ENCODE results near the gene PMAIP1. TPM values are rescaled to one million over a fixed set of nuclear protein-coding genes. Genes with fewer than 3 reads are reported as not detected.

PMAIP1 gene
- polyA plus RNA-seq, 1 donor (not counting 4 experiments of a cell fraction or from before 2014, with no cell fraction given) = 49.1 TPM

DNA sequence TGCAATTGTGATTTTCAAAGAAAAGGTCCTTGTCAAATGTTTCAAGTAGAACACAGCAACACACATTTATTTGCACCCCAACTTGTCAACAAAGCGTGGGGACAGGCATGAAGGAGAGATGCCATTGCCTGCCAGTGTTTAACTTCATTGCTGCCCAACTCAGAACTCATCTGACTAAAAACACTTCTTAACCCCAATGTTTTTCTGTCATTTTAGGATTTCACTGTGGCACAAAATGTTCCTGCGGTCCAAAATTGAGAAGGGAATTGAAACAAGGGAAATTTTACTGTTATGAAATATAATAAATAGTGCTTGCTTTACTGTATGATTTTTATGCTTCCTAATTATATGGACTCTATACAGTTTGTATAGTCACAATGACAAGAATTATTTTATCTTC lies 45.7 kb downstream of the PMAIP1 start:
- FAIRE-seq (no peak), DNase-seq (ENCODE audit: low read depth, low spot score) (no peak)
- Histone ChIP-seq H3K9me3 (ENCODE audit: control insufficient read depth, low read depth, low read length) (no peaks in the 10 kb centered on the region), H3K27me3 (ENCODE audit: control insufficient read depth, extremely low read depth, insufficient read depth, low read length) (no peaks in the 10 kb centered on the region), H3K4me2 (ENCODE audit: control insufficient read depth, extremely low read depth, insufficient read depth, low read depth, low read length) (no peak overlapping the region), H3K4me3 (ENCODE audit: control insufficient read depth in 2 of 3, extremely low read depth in 1 of 3, insufficient read depth in 2 of 3, low read depth in 1 of 3, low read length in 3 of 3) (no peak overlapping the region), H2AFZ (ENCODE audit: control insufficient read depth, low read length) (no peak overlapping the region), H3K79me2 (ENCODE audit: control insufficient read depth, insufficient read depth, low read length) (no peaks in the 10 kb centered on the region), H3K4me1 (ENCODE audit: control insufficient read depth, extremely low read depth, insufficient read depth, low read length) (peaks cover 3% of the 10 kb centered on the region), H3K27ac (ENCODE audit: control insufficient read depth, insufficient read depth, low read length) (no peak overlapping the region), H3K36me3 (ENCODE audit: control insufficient read depth in 2 of 2, extremely low read depth in 1 of 2, insufficient read depth in 2 of 2, low read length in 2 of 2) (no peaks in the 10 kb centered on the region), H3K9ac (ENCODE audit: control insufficient read depth, extremely low read depth, insufficient read depth, low read length) (no peak overlapping the region), H4K20me1 (ENCODE audit: control insufficient read depth, extremely low read depth, insufficient read depth, low read length) (no peaks in the 10 kb centered on the region), H3K9me1 (ENCODE audit: control insufficient read depth, extremely low read depth, insufficient read depth, low read length) (no peaks in the 10 kb centered on the region)
- no peak for TF ChIP-seq EZH2 (IDR thresholded peaks at IDR 0.05; ENCODE audit: low read length)
- TF ChIP-seq, protein P1, sequence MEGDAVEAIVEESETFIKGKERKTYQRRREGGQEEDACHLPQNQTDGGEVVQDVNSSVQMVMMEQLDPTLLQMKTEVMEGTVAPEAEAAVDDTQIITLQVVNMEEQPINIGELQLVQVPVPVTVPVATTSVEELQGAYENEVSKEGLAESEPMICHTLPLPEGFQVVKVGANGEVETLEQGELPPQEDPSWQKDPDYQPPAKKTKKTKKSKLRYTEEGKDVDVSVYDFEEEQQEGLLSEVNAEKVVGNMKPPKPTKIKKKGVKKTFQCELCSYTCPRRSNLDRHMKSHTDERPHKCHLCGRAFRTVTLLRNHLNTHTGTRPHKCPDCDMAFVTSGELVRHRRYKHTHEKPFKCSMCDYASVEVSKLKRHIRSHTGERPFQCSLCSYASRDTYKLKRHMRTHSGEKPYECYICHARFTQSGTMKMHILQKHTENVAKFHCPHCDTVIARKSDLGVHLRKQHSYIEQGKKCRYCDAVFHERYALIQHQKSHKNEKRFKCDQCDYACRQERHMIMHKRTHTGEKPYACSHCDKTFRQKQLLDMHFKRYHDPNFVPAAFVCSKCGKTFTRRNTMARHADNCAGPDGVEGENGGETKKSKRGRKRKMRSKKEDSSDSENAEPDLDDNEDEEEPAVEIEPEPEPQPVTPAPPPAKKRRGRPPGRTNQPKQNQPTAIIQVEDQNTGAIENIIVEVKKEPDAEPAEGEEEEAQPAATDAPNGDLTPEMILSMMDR (optimal IDR thresholded peaks at IDR 0.05 in 1 of 3, IDR thresholded peaks at IDR 0.05 in 1 of 3, conservative IDR thresholded peaks at IDR 0.05 in 1 of 3; ENCODE audit: extremely low read depth in 1 of 3, insufficient read depth in 2 of 3, low read length in 3 of 3) = no peak
- dilution Hi-C loops (cut with MboI; ENCODE audit: extremely low pct_ligation_motif_present, low sequenced_read_pairs) = no loop called here

DNA sequence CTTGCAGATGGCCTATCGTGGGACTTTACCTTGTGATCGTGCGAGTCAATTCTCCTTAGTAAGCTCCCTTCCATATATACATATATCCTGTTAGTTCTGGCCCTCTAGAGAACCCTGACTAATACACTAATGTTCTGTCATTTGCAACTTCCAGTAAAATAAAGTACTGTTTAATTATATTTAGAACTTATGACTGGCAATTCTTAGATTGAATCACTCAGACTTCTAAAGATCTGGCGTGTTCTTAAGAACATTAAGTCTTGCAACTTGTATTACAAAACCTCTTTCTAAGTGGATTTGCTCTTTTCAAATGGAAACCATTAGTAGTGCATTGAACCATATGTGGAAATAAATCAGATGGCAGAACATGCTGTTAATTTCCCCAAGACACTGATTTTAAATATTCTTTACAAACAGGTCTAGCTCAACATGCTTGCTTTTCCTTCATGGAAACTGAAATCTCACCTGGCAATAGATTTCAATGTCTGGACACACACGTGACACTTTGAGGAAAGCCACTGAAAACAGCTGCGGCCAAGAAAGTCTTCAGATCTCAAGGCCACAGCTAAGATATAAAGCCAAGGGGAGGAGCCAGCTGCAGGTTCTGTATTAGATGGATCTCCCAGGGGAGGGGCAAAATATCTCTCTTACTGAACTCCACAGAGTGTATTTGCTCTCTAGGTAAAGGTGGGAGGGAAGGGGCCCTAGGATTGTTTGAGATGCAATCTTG lies 50.6 kb downstream of the PMAIP1 start:
- Histone ChIP-seq H3K9ac (ENCODE audit: control insufficient read depth, extremely low read depth, insufficient read depth, low read length) (no peak overlapping the region), H3K9me1 (ENCODE audit: control insufficient read depth, extremely low read depth, insufficient read depth, low read length) (no peaks in the 10 kb centered on the region), H3K27ac (ENCODE audit: control insufficient read depth, insufficient read depth, low read length) (no peak overlapping the region), H2AFZ (ENCODE audit: control insufficient read depth, low read length) (no peak overlapping the region), H3K9me3 (ENCODE audit: control insufficient read depth, low read depth, low read length) (no peaks in the 10 kb centered on the region), H3K27me3 (ENCODE audit: control insufficient read depth, extremely low read depth, insufficient read depth, low read length) (no peaks in the 10 kb centered on the region), H3K36me3 (ENCODE audit: control insufficient read depth in 2 of 2, extremely low read depth in 1 of 2, insufficient read depth in 2 of 2, low read length in 2 of 2) (no peaks in the 10 kb centered on the region), H3K4me1 (ENCODE audit: control insufficient read depth, extremely low read depth, insufficient read depth, low read length) (peaks cover 48% of the 10 kb centered on the region), H3K4me3 (ENCODE audit: control insufficient read depth in 2 of 3, extremely low read depth in 1 of 3, insufficient read depth in 2 of 3, low read depth in 1 of 3, low read length in 3 of 3) (no peak overlapping the region), H3K4me2 (ENCODE audit: control insufficient read depth, extremely low read depth, insufficient read depth, low read depth, low read length) (no peak overlapping the region), H3K79me2 (ENCODE audit: control insufficient read depth, insufficient read depth, low read length) (no peaks in the 10 kb centered on the region), H4K20me1 (ENCODE audit: control insufficient read depth, extremely low read depth, insufficient read depth, low read length) (no peaks in the 10 kb centered on the region)
- dilution Hi-C loops (cut with MboI; ENCODE audit: extremely low pct_ligation_motif_present, low sequenced_read_pairs) = no loop called here
- peak; percentile 34 for FAIRE-seq
- no peak for TF ChIP-seq EZH2 (IDR thresholded peaks at IDR 0.05; ENCODE audit: low read length)
- TF ChIP-seq, protein P1 (optimal IDR thresholded peaks at IDR 0.05 in 1 of 3, IDR thresholded peaks at IDR 0.05 in 1 of 3, conservative IDR thresholded peaks at IDR 0.05 in 1 of 3; ENCODE audit: extremely low read depth in 1 of 3, insufficient read depth in 2 of 3, low read length in 3 of 3) = no peak
- no peak for DNase-seq (ENCODE audit: low read depth, low spot score)
